PC-9 (cell line): ENCODE measurements around the gene C12orf57.

Experiments
- CTCF ChIP-seq: fragments of 200-600 bp; sonication (generic); conservative IDR thresholded peaks from 2 replicates; pipeline ENCODE4 v1.6.1; 2017; ENCODE audit warnings: mixed run types, antibody characterized with exemption, mild to moderate bottlenecking, moderate library complexity
- EZH2 ChIP-seq: fragments of 200-600 bp; sonication (generic); IDR thresholded peaks from 2 replicates; pipeline ENCODE4 v1.8.0; 2017; ENCODE audit warnings: antibody characterized with exemption, low read depth

DNA sequence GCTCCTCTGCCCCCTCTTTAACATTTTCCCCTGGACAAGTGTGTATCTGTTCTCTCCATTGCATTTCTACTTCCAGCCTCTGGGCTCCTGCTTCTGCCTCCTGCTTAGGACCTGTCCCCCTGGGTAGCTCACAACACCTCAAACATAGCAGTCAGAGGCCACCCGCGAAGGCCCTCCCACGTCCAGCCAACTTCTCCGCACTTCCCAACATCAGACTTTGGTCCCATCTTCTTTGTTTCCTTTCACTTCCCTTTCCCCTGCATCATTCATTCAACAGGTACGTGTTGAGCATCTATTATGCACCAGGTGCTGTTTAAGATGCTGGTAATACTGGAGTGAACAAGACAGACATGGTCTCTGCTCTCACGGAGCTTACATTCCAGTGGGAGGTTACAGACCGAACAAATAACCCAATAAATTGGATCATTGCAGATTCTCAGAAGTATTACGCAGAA, 3.1 kb downstream of the C12orf57 start:
- TF ChIP-seq CTCF = 0 out of 2 replicates have a peak, but pooled peaks have one; percentile 6
- TF ChIP-seq EZH2 = no peak
